EL (cell line): ENCODE measurements around the gene PHF1.

Experiments
- DNase-seq: peaks from one replicate; pipeline ENCODE4 v3.0.0-alpha.2; 2016

Gene PHF1

DNA sequence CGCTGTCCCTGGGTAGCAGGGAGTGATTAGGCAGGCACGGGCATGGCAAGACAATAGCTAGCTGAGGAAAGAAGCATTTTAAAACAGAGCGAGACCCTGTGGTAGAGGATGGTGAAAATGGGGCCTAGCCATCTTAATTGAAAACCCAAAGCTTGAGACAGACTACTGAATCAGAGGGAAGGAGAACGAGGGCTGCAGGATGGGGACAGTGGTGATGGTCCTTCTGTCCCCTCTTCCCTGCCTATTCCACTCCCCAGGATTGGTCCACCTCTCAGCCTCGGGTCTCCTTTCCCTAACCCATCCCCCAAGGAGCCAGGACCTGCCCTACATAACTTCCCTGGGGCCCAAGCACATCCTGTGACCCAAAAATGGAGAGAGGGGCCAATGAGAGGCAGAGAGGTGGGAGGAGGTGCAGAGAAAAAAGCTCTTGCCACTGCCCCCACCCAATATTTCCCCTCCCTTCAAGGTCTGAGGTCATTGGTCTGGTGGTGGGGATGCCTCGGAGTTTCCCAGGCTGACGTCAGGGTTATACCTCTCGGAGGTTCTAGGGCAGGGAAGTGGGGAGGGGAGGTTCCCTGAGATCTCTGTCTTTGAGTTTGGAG is 8.0 kb downstream of the PHF1 start:
- DNase-seq: peak; percentile 50

DNA sequence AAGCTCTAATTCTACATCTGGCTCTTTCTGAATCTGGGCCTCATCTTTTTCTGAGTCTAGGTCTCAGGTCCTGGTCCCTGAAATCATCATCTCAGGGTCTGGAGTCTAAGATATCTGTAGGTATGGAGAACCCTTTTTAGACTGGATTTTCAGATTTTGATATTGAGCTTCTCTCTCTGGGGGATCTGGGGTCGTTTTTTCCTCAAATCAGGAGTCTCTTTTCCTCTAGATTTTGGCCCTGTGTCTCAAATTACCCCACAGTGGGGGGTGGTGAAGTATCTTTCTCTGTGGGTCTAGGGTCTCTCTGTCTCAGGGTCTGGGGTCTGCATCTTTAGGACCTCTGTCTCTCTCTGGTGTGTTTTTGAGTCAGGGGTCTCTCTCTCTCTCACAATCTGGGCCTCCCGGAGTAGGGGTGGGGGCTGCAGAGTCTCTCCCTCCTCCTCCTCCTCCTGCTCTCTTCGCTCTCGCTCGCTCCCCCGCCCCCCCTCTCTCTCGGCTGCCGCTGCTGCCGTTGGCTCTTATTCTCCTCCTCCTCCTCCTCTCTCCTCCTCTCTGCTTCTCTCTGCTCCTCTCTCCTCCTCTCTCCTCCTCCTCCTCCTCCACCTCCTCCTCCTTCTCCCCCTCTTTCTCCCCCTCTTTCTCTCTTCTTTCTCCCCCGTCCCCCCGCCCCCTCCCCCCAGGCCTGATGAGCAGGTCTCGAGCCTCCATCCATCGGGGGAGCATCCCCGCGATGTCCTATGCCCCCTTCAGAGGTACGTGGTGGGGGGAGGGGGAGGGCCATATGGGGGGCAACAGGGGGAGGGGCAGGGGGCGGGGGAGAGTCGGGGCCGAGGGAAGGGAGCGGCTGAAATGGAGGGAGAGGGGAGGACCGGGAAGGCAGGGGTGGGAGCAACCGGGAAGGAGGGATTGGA is 9.0 kb downstream of the PHF1 start, which contains the start of gene SYNGAP1:
Gene SYNGAP1 (plus strand): TSS at position 486 of the 911 bp plus-strand sequence. CDS start 200 bp downstream, at position 686.
- peak; percentile 75 for DNase-seq

DNA sequence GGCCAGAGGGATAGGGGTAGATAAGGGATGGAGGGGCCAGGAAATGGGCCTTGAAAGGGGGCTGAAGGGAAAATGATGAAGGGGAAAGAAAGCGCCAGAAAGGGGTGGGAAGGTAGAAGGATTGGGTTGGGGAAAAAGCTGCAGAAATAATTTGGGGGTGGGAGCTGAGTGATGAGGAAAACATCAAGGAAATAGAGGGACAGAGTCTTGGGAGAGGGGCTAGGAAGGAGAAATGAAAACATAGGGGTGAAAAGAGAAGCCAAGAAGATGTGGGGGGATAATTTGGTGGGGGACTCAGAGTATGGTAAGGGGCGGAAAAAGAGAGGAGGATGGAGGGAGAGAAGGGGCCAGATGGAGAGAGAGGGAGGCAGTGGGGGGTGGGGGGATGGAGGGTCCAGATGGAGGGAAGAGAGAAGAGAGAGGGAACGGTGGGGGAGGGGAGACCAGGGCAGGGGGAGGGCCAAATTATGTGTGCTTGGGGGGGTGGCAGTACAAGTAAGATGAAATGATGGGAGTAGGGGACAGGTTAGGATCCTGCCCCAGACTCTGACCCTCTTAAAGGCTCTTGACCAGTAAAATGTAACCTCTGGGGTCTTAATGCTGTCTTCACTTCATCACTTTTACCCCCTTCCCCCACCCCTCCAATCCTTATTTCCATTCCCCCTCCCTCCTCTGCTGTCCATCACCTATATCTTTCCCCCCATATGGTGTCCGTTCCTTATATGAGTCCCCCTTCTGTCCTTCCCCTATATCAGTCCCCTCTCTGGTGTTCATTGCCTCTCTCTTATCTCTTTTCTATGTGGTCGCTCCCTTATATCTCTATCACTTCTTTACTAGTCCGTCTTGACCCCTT is 9.9 kb downstream of the PHF1 start:
- DNase-seq: no peak

DNA sequence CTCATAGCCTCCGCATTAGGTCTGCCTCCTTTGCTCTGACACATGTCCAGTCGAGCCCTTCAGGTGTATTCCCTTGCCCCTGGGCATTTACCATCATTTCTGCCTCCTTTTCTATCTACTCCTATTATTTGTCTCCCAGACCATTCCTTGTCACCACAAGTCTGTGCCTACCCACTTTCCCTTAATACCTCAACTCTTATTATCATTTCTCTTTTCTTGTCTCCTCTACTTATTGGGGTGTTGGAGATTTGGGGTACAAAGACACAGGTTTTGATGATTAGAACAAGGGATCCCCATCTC is 10.5 kb downstream of the PHF1 start:
- DNase-seq: no peak

DNA sequence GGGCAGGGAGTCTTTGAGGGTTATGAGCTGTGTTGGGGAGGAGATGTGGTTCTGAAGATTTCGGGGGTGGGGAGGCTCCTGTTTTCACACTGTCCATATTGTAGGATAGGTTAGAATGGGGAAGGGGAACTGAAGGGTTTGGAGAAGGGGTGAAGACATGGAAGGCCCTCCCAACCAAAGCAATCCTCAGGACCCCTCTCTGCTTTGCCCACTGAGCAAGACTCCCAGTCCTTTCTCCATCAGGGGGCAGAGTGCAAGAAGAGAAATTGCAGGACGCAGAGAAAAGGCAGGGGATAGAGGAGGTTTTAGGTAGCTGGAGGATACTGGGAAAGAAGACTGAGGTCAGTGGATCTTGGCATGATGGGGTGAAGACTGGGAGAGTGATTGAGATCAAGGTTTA is 13.0 kb downstream of the PHF1 start:
- no peak for DNase-seq

DNA sequence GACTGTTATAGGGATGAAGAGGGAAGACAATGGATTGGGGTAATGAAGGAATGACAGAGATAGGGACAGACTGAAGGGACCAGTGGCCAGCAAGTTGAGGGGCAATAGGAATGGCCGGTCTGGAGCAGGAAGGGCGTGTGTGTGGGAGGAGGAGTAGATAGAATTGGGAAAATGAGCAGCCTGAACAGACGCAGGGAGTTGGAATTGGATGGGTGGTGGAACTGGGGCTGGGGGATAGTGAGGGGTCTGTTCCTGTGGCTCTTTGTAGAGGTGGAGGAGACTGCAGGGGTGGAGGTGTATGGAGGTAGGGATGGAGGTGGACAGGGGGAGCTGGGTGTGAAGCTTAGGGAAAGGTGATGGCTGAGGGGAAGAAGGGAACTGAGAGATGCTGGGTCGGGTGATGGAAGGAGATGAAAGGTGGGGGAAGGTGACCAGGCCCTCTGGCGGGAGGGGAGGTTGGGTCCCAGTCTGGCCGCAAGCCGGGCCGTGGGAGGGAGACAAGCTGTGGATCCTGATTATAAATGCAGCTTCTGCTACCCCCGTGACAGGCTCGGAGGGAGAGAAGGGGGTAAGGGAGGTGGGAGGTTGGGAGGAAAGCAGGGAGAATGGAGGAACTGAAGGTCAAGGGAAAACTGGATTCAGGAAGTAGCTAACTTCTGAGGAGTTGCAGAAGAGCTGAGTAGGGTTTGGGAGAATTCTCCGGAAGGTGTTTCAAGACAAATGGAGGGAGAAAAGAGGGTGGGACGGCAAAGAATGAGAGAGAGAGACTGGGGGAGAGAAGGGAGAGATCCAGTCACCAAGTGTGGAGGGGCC is 14.2 kb downstream of the PHF1 start:
- no peak for DNase-seq

DNA sequence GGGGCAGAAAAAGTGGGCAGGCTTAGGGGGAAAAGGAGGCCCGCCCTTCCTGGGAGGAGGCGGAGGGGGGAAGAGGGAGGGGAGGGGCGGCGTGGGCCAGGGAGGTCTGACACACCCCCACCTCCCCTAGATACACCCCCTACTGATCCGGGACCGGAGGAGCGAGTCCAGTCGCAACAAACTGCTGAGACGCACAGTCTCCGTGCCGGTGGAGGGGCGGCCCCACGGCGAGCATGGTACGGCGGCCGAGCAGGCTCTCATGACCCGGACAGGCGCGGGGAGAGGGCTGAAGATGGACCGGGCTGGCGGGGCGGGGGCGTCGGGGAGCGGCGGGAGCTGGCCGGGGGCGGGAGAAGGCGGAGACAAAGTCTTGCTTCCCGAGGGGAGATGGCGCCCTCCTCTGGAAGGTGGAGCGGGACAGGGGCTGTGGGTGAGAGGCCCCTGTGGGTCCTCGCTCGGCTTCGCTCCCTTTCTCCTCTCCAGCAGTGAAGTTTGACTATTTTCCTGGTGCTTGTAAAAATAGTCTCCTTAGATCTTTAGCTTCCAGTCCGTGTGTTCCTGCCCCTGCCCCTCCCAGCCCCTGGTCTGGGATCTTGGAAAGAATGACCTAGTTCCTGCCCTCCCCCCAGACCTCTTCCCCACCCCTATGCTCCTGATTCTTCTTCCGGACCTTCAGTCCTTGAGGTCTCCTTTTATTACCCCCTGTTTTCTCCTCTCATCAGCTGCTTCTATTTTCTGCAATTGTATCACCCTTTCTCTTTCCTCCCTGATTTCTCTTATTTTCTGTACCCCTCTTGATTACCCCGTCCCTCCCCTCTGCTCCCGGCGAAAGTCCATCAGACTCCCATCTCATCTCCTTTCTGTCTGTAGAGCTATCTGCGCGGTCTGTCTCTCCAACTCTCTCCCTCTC is 15.1 kb downstream of the PHF1 start:
- DNase-seq: peak; percentile 88

DNA sequence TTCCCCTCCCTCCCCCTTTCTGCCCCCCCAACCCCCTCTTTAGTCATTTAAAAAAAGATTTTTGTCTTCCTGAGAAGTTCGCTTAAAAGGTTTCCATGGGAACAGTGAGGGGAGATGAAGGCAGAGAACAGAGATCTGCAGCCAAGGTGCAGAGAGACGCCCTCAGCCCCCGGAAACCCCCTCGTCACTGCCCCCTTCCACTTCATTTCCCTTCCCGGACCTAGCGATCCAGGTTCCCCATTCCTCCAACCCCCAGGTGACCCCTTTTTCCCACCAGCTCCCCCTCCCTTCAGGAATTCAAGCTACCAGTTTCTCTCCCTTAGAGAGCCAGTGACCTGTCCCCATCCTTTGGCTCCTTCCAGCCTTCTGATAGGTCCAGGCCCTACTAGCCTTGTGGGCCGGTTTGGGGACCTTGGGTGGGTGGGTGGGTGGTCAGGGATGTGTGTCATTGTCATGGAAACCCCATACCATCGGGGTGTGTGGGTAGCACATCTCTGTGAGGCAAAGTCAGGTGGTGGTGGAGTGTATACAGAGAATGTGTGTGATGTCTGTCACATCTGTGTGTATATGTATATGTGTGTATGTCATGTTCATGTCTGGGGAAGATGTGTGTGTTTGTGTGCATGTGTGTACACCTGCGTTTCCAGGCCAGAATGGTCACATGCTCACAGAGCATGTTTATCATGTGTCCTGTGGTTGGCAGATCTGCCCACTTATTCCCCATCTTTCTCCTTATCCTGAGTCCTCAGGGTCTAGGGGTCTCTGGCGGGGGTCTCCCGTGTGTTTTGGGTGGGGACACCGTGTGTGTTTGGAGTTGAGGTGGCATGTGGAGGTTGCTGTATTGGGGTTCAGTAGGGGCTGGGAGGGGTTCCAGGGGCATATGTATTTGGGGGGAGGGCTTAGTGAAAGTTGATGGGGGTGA is 16.0 kb downstream of the PHF1 start:
- no peak for DNase-seq

DNA sequence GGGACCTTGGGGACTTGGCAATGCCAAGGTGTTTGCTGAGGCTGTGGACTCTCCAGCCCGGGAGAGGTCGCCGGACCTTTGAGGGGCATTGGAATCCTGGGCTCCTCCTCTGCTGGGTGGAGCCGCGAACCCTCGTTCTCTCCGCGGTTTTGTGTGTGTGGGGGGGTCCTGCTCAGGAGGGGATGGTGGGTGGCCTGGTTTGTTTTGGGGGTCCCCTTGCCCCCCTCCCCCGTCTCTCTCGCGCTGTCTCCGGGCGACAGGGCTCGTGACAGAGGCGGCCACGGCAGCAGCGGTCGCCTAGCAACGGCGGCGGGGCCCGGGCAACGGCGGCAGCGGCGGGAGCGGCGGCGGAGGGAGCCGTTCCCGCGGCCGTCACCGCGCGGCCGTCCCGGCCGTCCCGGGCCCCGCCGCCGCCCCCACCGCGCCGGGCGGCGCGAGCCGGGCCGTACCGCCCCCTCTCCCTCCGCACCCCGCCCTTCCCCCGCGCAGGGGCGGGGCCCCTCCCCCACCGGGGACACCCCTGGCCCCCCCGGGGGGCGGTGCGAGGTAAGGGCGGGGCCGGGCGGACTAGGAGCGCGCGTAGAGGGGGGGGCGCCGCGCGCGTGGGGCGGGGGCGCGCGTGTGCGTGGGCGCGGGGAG is 16.9 kb downstream of the PHF1 start:
- DNase-seq: peak; percentile 26

DNA sequence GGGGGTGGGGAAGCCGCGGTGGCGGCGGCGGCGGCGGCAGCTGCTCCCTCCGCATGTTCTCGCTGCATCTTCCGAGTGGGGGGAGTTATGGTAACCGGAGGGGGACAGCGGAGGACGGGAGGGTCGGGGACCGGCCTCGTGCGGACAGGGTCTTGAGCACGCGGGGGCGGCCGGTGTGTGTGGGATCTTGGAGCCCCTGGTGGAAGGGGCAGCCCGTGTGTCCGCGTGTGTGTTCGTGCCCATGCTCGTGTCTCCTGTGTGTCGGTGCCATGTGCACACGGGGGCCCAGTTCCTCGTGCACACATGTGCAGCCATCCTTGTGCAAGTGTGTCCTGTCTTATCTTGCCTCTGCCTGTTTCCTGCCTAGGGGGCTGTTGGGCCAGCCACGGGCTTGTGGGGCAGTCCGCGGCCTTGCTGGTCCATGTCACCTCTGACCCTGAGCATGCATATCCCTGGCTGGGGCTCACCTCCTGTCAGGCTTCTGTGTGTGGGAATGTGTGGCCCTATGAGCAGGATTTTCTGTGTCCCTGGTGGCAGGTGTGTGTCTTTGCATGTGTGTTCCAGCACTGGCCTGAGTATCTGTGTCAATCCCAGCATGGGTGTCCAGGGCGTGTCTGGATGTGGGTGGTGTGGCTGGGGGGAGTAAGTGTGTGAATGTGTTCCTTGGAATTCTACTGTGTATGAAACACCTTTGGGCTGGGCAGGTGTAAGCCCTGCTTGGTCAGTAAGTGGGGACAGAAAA is 17.6 kb downstream of the PHF1 start:
- DNase-seq: peak; percentile 48

DNA sequence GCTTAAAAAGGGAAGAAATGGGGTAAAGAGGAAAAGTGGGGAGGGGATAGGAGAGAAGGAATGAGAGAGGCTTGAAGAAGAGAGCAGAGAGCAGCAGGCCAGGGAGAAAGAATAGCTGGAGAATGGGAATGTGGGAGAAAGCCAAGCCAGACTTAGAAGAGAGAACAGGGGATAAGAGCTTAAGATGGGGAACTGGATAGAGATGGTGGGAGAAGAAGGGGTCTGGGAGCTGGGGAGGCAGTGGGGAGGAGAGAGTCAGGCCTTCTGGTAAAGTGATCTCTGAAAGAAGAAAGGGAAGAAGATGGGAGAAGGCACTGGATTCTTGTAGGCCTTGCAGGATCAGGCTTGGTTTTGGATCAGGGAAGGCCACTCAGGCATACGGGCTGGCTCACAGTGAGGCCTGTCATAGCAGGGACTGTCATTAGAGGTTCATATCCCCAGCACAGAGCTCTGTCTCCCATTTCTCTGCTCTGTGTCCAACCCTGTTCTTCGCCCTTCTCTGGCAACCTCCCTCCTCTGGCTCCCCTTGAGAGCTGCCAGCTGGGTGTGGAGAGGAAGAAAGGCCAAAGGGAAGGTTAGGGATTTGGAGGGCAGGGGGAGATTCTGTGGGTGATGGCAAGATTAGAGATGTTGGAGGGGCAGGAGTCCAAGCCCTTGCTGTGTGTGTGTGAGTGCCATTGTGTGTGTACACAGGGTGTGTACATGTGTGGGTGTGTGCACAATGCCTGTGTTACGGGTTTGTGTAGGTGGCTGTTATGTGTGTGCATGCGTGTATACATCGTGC is 18.3 kb downstream of the PHF1 start:
- no peak for DNase-seq

DNA sequence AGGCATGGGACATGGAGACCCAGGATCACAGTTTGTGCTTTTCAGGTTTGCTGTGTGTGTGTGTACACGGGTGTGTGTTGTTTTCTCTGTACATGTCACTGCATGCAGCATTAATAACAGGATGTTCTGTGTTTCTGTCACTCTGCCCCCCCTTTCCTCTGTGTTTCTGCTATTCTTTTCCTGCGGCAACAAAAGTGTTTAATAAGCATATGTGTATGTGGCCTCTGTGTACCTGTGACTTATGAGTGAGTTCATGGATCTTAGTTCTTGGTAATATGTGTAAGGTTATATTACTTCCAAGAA is 18.9 kb downstream of the PHF1 start:
- no peak for DNase-seq

DNA sequence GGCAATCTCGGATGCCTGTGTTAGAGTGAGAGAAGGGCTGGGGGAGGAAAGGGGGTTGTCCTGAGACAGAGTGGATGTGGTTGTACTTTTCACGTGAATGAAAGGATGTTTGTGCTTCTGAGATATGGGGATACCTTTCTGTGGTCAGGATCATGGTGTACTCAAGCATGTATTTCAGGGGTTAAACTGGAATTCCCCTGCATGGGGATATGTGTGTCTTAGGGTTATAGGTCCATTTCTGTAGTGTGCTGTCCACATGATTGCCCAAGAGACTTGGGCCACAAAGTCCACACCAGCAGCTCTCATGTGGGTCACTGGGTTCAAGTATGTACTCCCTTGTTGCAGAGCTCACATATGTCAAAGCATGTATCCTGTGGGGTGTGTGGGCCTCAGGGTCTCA is 19.5 kb downstream of the PHF1 start:
- no peak for DNase-seq

DNA sequence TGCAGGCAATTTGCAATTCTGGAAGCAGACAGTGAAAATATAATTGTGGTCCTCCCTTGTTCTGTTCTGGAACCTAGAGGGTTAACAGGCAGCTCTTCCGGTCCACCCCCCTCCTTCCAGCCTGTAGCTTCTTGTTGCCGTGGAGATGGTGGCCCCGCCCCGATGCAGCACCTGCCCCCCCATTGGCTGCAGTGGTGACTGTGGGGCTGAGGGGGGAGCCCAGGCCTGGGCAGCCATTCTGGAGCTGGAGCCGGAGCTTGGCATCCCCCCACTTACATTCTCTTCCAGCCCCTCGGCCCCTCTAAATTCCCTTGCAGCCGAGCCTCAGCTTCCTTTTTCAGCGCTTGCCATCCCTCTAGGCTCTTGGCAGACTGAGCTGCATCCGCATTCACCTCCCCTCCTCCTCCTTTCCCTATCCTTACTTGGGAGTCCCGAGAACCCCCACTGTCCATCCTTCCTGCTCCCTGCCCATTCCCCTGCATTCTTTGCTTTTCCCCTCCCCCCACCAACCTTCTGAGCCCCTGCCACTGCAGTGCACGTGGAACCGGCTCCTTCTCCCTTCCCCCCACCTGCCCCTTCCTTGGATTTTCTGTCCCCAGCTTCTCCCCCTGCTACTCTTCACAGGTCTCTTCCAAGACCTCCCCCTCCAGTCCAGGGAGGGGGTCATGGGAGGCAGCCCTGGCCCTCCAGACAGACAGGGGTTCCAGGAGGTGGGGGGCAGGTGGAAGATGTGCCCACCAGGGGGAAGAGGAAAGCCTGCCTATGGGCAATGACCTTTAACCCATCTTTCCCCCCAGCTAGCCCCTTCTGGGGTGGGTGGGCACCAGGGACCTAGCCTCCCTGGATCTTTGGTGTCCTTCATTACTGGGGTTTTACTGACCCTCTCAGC is 20.4 kb downstream of the PHF1 start:
- peak; percentile 64 for DNase-seq

DNA sequence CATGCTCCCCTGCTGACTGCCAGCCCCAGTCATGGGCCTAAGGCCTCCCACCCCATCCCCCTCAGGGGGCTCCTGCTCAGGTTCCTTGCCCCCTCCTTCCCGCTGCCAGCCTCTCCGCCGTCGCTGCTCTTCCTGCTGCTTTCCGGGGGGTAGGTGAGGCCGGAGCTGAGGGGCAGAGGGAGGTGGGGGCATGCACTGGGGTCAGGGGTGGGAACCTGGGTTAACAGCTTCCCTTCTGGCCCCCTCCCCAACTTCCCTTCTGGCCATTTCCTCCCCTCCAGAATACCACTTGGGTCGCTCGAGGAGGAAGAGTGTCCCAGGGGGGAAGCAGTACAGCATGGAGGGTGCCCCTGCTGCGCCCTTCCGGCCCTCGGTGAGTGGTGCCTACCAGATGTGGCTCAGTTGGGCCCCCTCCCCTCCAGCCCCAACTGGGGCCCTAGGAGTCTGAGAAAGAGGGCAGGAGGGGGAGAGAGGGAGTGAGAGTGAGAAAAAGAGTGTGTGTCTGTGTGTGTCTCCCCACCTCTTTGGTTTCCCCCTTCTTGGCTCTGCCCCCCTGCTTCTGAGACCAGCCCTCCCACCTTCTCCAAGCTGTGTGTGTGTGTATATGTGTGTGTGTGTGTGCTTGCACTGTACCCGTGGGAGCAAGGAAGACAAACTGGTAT is 21.2 kb downstream of the PHF1 start:
- no peak for DNase-seq

DNA sequence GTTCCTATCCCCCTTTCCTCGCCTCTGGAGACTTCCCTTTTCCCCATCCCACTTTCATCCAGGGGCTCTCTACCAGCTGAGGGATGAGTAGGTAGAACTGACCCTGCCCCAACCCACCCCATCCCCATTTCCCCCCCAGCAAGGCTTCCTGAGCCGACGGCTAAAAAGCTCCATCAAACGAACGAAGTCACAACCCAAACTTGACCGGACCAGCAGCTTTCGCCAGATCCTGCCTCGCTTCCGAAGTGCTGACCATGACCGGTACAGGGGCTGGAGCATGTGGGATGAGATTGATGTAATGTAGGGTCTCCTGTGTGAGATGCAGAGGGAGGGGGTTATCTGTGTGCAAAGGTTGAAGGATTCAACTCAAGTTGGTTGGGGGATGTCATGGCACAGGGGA is 21.7 kb downstream of the PHF1 start:
- DNase-seq: no peak

DNA sequence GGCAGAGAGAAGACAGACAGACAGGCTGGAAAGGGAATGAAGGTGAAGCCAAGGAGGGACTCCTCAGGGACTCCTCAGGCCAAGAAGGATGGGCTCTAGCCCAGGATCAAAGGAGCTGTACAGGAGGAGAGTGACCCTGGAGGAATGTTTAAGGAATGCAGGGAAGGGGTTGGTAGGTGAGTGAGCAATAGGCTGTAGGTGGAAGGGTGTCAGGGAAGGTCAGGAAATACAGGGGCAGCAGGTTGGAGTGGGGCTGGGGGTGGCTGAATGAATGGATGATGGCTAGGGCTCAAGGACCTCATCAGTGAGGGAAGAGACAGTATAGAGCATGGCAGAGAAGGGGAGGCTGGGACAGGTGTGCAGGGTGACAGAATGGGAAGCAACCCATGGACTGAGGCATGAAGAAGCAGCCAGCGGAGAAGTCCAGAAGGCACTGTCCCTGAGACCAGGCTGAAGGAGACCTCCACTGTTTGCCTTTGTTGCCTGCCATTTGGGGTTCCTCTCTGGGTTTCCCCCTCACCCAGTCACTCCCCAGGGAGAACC is 22.3 kb downstream of the PHF1 start:
- no peak for DNase-seq
